ENCODE measurements around the gene IGF1R.

Gene IGF1R

GRCh38 chr15:98884894-98885293, 236.6 kb downstream of the IGF1R start:
- Histone ChIP-seq H3K27ac (peak overlapping the region in 2 of 21 experiments; percentile 0 to 29), H3K4me3 (no peak overlapping the region)

DNA sequence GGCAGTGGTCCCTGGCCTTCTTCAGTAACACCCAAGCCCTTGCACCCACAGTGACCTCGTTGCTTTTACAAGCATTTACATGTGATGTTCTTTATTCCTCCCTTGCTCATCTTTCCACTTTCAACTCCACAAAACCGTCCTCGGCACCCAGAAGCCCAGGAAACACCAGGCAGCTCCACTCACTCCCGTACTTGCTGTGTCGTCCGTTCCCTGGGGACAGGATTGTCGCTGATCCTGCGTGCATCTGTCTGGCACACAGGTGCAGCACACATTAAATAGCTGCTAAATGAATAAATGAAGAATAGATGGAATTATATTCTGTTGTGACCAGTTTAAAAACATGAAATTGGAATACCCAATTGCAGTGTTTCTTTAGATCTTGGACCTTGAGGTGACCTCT, 239.6 kb downstream of the IGF1R start:
- Histone ChIP-seq H3K27ac (no peak overlapping the region), H3K4me3 (no peak overlapping the region)

- Histone ChIP-seq H3K27ac (peak overlapping the region in 1 of 21 experiments; percentile 67), H3K4me3 (no peak overlapping the region)
These were observed 240.6 kb downstream of the IGF1R start for GRCh38 chr15:98888820-98889479.

- Histone ChIP-seq H3K4me3 (no peak overlapping the region), H3K27ac (peak overlapping the region in 9 of 21 experiments; percentile 3 to 82 (median 46))
These were observed 241.8 kb downstream of the IGF1R start for GRCh38 chr15:98889930-98890695.

DNA sequence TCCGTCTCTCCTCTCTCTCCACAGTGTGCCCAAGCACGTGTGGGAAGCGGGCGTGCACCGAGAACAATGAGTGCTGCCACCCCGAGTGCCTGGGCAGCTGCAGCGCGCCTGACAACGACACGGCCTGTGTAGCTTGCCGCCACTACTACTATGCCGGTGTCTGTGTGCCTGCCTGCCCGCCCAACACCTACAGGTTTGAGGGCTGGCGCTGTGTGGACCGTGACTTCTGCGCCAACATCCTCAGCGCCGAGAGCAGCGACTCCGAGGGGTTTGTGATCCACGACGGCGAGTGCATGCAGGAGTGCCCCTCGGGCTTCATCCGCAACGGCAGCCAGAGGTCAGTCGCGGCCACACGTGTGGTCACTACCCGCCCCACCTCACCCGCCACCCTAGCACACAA, 243.0 kb downstream of the IGF1R start:
- Histone ChIP-seq H3K4me3 (no peak overlapping the region), H3K27ac (peak overlapping the region in 3 of 21 experiments; percentile 3 to 67 (median 61))

DNA sequence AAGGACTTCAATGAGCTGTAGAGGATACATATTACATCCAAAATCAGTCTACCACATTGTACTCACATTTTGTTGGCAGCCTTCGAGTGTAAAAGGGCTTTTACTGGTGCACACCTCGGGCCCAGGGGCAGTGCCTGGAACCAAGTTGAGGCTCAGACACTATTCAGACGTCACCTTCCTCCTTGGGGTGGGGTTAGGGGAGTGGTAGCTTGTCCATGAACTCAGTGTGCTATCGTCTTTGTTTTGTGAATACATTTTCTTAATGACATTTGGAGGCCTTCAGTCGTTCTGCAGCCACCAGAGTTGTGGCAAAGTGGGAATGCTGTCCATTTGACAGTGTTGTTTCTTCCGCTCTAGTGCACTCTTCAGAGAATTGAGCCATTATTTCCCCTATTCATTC, 245.1 kb downstream of the IGF1R start:
- H3K27ac ChIP-seq, result peak overlapping the region in 2 of 21 experiments; percentile 12 to 22
- no peak overlapping the region for H3K4me3 ChIP-seq

- Histone ChIP-seq H3K27ac (peak overlapping the region in 3 of 21 experiments; percentile 6 to 56 (median 49)), H3K4me3 (no peak overlapping the region)
These were observed 246.0 kb downstream of the IGF1R start for GRCh38 chr15:98894312-98894711.

- peak overlapping the region in 16 of 21 experiments; percentile 1 to 84 (median 60) for H3K27ac ChIP-seq
These were observed 247.8 kb downstream of the IGF1R start for GRCh38 chr15:98896002-98896721.

GRCh38 chr15:98896802-98897732, 248.7 kb downstream of the IGF1R start:
- no peak overlapping the region for H3K4me3 ChIP-seq
- H3K27ac ChIP-seq, result peak overlapping the region in 20 of 21 experiments; percentile 19 to 84 (median 62)

More at GRCh38 chr15:98896002-98896721, 247.8 kb downstream of the IGF1R start:
- H3K4me3 ChIP-seq, result no peak overlapping the region

DNA sequence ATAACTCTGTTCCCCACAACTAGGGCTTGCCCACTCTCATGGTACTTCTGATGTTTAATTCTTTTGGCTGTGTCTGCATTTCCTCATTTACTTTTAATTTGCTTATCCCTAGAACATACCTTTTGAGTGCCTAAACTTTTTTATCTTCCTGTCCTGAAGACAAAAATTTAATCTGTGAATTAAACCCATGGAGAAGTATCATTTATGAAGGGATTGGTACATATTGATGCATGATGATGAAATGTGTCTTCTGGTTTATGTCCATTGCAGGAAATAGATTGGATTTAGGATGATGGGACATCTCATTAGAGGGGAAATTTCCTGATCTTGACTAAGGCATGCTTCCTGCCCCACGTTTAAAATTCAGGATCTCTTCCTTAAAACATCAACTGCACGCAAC, 249.8 kb downstream of the IGF1R start:
- Histone ChIP-seq H3K27ac (peak overlapping the region in 16 of 21 experiments; percentile 19 to 84 (median 68)), H3K4me3 (no peak overlapping the region)

DNA sequence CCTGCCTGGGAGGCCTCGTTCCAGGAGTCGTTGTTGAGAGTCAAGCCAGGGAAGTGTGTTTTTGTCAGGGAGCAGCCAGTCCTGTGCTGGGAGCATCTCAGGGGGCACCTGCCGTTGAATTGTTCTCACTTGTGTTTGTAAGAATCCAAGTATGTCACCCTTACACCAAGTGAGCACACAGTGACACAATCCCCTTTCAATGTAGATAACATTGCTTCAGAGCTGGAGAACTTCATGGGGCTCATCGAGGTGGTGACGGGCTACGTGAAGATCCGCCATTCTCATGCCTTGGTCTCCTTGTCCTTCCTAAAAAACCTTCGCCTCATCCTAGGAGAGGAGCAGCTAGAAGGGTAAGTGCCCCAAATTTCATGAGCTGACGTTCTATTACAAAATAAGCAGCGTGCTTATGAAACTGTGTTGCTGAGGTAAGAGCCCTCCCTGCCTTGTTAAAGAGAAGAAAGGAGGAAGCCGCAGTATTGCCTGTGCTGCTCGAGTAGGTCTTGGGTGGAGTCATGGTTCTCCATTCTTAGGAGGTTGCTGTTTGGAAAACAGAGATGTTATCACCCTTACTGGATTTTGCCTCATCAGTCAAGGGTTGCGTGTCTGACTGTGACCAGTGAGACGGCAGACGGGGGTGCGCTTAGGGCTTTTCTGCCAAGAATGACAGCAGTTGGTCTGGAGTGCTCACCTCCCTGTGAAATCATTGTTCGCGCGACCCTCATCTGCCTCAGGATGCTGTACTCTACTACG, 251.1 kb downstream of the IGF1R start:
- Histone ChIP-seq H3K4me3 (peak overlapping the region in 3 of 7 experiments; percentile 3 to 28 (median 27)), H3K27ac (peak overlapping the region in 19 of 21 experiments; percentile 41 to 91 (median 76))

DNA sequence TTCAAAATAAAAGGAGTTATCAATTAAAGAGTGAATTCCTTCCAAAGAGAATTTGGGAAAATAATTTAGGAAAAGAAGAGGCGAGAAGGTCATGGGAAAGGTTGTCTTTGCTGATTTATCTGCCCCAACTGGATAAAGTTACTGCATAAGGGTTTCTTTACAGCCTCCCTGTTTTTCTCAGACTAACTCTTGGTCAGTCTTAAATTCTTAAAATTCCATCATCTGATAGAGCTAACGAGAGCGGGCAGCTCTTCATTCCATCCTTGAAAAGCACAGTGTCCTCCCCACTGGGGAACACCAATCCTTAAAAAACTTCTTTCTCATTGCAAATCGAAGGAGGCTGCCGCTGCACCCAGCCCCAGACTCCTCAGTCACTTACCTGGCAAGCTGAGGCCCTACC, 252.0 kb downstream of the IGF1R start:
- peak overlapping the region in 19 of 21 experiments; percentile 14 to 91 (median 76) for H3K27ac ChIP-seq
- H3K4me3 ChIP-seq, result peak overlapping the region in 5 of 7 experiments; percentile 0 to 28 (median 5)

- H3K27ac ChIP-seq, result peak overlapping the region in 20 of 21 experiments; percentile 24 to 91 (median 76)
- H3K4me3 ChIP-seq, result peak overlapping the region in 6 of 7 experiments; percentile 0 to 28 (median 6)
These were observed 253.2 kb downstream of the IGF1R start for GRCh38 chr15:98901434-98902072.

DNA sequence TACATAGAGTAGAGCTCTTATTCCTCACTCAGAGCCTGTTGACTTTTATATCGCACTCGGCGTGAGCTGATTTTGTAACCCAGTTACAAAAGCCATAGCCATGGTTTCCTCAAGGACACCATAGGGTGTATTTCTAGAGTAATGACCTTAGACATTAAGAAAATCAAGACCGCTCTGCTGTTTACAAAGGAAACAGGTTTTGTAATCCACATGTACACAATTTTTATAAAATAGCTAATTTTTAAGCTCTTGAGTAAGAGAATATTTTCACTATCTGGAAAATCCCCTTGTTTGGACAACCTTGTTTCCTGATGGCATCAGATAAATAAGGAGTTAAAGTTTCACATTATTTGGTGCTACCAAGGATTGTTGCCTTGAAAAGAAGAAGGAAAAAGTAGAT, 254.6 kb downstream of the IGF1R start:
- peak overlapping the region in 19 of 21 experiments; percentile 13 to 91 (median 75) for H3K27ac ChIP-seq
- H3K4me3 ChIP-seq, result no peak overlapping the region

DNA sequence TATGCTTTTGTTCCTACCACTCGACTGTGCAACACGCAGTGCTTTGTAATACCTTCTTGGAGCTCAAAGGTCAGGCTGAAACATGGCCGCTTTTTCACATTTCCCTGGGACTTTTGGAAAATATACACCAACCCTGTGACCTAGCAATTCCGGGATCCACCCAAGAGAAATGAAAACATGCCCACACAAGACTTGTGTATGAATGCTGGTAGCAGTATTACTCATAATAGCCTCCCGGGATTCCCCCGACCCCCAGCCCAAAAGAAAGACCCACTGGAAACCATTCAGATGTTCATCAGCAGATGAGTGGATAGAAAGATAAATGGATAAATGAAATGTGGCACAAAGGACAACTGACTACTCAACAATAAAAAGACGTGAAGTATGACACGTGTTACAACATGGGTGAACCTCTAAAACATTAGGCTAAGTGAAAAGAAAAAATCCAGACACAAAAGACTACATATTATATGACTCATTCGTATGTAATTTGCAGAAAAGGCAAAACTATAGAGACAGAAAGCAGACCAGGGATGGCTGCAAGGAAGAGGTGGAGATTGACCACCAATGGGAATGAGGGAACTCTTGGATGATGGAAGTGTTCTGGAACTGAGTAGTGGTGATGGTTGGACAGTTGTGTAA, 255.2 kb downstream of the IGF1R start:
- Histone ChIP-seq H3K27ac (peak overlapping the region in 18 of 21 experiments; percentile 31 to 91 (median 76)), H3K4me3 (no peak overlapping the region)

DNA sequence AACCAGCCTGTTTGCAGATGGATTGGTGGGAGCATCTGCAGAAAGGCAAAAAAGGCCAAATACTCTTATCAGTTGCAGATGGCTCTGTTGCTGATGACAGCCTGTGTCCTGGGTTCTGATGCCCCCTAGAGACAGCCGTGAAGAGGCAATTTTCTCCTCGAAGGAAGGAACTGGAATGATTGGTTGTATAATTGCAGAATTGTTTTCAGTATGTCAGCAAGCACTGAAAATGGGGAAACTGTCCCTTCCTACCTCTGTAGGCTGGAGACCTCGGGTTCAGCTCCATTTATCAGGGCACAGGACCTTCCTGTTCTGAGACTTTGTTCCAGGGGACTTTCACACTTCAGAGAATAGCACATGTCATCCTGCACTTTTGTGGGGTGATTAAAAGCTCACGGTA, 256.2 kb downstream of the IGF1R start:
- peak overlapping the region in 10 of 21 experiments; percentile 10 to 57 (median 30) for H3K27ac ChIP-seq
- no peak overlapping the region for H3K4me3 ChIP-seq
